ENCODE data around the gene TVP23C.
"Not testable (repeated sequence)": the region's sequence is repeated elsewhere in the genome, so short reads cannot be mapped to it uniquely, and the experiment has no call there.

TVP23C gene

DNA sequence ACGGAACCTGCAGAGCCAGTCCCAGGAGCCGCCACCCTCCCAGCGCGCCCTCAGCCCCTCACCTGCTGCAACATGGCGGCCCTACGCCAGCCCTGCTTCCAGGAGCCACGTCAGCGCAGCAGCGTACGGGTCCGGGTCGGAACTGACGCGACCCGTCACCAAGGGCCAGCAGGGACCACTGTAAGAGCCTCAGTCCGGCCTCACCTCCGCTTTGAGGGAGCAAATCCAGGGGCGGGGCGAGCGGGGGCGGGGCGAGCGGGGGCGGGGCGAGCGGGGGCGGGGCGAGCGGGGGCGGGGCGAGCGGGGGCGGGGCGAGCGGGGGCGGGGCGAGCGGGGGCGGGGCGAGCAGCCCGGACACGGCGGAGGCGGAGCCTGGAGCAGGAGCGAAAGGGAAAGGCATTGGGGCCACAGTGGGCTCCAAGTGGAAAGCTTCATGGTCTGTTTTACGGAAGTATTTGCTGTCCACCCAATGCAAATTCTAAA is at the start of gene TVP23C:
TVP23C (minus strand) TSS at position 109 of the 483 bp plus-strand sequence; CDS start at position 74, 35 bp downstream.
- DNase-seq, result peak; percentile 87

DNA sequence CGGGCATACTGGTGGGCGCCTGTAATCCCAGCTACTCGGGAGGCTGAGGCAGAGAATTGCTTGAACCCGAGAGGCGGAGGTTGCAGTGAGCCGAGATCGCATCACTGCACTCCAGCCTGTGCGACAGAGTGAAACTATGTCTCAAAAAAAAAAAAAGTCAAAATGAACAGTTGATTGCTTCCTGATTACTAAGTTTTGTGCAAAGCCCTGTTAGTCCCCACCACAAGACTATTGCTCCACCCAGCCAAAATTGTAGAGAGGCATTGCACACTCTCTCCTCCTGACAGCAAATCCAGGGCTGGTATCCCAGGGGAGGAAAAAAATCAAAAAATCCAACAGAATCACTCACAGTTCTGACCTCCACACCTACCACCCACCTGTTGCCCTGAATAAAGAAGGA is 29.7 kb upstream of the TVP23C start:
- not testable (repeated sequence) for DNase-seq

DNA sequence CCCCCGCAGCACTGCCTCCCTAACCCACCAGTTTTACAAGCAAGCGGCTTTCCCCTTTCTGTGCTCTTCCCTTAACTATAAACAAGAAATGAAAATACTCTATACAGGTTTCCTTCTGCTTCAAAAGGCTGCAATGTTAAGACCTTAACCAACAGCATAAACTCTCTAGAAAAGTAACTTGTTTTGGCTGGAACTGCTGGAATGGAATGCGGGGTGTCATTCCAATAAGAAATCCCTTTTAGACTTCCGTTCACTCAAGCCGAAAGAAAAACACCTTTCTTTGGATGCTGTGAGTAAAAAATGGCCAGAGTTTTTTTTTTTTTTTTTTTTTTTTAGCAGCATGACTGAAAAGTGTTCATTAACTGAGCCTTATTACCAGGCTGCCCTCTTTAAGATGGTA is 28.7 kb upstream of the TVP23C start:
- not testable (repeated sequence) for DNase-seq

DNA sequence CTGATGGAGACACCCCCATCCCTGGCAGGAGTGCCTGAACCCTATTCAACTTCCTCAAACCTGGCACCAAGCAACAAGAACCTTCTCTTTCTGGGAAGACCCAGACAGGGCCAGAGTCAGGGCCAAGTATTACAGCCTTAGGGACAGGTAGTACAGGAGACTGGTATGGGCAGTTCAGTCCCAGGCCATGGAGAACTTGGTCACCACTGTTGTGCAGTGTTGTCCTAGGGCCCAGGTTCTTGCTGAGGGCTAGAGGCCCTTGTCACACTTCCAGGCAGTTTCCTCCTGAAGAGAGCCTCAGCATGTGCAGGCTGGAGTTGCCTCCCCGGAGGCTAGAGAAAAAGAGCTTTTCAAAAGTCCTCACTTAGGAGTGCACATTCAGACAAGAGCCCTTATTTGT is 27.6 kb upstream of the TVP23C start:
- DNase-seq, result not testable (repeated sequence)

DNA sequence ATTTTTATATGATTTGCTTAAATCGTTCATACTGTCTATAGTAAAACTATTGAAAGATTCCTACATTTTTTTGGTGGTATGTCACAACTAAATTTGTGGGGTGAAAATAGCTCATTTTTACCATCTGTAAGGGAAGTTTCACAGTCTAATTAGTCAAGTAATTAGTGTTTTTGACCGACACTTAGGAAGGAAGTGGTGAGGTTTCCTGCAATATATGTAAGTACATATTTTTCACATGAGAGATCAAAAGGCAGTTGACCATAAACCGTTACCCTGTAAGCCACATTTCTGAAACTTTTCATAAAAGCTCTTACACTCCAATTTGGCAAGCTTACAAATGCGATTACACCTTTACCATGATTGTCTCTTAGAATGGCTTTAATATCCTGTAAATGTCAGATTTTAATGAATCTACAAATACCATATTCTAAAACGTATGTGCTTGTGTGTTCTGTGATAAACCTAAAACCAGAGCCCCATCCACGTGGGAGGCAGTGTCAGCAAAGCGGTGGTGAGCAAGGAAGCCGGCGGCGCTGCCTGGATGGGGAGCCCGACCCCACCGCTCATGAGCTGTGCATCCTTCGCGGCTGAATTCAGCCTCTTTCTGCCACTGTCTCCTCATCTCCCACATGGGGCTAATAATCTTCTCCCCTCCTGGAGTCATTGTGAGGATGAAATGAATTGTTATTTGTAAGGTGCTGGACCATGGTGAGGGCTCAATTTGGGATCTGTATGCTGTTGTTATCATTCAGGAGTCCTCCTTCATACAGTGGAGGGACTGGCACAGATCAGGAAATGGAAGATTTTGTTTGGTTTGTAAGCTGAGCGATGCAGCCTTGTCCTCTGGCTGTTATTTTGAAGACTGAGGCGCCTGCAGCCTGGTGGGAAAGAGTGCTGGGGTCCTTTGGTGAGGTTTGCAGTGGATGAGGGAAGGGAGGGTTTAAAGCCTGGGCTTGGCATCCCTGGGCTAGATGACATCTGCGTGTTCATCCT is 26.6 kb upstream of the TVP23C start:
- not testable (repeated sequence) for DNase-seq

DNA sequence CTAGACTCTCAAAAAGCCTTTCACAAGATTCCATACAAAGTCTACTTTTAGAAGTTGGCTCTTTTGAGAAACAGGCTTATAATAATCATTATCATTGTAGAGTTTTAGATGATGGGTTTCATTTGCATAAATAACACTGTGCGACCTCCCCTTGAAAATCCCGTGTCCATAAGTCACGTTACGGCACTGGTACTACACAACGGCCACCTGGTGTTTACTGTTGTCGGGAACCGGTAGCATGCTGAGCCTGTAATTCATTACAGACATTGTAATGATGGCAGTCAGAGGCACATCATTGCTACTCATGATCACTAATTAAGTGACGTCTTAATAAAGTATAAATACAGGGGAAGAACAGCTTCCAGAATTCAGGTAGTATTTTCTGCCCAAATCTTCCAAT is 24.7 kb upstream of the TVP23C start:
- peak; percentile 12 for DNase-seq

DNA sequence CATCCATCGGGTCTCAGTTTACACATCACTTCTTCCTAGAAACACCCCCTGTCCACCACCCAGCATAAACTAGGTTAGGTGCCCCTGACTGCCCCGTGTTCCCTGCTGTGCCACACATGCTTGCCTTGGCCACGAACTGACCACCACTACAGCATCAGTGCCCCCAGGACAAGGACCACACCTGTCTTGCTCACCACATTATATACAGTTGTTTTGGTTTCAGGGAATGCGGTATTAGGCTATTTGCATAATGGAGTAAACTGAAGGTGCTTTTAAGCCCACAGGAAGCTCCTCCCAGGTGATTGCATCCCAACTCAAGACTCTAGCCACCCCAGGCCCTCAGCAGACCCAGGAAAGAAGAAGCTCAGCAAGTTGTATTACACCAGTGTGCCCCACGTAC is 20.0 kb upstream of the TVP23C start:
- not testable (repeated sequence) for DNase-seq

DNA sequence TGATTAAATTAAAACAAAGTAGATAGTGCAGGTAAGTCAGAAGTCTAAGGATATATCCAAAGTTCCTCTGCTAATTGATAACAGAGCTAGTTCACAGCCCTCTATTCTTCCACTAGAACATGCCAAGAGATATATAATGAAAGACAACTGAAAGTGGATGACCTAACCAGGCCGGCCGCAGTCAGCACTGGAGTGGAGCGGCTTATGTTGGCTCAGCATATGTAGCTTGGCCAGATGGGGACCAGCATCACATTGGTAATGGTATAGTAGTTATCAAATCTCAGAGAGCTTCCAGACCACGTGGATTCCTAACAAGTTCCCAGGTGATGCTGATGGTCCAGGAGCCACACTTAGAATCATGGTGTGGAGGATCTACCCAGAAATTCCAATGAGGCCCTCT is 18.2 kb upstream of the TVP23C start:
- not testable (repeated sequence) for DNase-seq

DNA sequence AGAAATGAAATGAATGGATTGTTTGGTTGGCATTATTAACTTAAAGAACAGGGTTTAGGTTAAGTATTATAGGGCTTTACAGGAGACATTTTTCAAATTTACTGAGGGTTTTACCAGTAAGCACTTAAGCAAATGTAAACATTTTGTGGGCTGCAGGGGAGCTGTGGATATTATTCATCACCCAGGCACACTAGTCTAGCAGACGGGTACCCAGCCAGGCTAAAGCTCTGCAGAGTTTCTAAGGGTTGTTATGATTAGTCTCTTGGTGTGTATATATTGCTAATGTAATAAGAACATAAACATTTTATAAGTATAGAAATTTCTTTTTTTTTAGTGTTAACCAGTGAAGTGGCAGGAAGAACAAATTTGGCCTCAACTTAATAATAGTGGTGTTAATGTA is 13.6 kb upstream of the TVP23C start:
- DNase-seq, result not testable (repeated sequence)

DNA sequence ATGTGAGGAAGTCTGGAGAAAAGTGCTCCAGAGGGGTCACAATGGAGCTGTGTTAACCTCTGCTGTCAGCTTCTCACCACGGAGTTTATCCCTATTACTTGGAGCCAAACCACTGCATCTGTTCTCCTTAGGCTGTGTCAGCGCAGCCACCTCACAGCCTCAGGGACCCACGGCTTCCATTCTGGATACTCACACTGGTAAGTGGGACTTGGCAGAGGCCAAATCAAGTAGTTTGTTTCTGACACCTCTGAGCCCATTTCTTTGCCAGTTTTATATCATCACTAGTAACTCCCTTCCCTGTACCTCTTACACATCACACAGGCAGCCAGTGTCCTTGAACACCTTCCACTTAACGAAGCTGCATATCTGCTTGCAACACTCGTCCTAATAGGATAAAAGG is 11.4 kb upstream of the TVP23C start:
- DNase-seq, result not testable (repeated sequence)

DNA sequence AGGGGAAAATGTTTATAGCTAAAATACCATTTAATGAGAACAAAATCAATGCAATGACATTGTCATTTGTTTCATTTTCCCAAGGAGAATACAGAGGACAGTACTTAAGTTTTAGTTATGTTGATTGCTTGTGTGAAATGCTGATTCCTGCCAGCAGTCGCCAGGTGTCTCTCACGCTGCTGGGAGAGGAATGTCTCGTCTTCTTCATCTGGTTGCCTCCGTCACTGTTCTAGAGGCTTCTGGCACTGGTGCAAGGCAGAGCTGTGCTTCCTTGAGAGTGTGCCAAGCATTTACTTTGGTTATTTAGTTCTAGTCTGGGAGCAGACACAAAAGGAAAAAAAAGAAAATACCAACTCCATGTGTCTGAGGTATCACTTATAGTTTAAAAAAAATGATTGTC is 10.6 kb upstream of the TVP23C start:
- DNase-seq, result not testable (repeated sequence)

DNA sequence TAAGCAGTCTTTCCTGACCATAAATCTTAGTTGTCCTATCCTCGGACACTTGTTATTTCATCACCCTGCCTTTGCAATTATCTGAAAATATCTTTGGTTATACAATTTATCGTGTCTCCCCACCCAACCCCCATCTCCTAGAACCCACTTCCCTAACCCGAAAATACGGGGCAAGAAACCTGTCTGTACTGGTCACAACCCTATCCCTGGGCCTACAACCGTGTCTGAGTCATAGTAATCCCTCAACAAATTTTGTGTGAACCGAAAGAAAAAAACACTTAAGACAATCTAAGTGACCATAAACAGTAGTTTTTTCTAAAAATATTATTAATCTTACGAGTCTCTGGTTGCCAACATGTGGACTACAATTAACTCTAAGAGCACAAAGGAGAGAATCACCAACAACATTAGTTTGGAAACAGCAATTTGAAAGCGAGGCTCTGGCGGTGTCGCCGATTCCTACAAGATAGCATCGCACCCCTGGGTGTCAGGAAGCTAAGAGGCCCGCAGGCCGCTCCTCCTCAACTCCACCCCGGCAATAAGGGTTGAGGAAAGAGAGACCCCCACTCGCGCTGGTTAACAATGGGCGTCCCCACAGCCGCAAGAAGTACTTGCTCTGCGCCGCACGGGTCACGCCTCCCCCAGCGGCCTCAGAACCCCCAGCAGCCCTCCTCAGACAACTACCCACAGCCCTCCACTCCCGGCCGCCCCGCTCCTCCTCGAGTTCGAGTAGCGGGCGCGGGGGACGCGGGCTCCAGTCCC is 489 bp downstream of the TVP23C start:
- DNase-seq, result not testable (repeated sequence)

DNA sequence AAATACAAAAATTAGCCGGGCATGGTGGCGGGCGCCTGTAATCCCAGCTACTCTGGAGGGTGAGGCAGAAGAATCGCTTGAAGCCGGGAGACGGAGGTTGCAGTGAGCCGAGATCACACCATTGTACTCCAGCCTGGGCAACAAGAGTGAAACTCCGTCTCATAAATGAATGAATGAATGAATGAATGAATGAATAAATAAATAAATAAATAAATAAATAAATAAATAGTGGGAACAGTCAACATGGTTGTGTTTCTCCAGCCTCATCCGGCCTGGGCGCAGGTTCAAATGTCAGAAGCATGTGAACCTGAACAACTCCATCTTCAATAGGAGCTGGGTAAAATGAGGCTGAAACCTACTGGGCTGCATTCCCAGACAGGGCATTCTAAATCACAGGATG is 1.8 kb downstream of the TVP23C start:
- not testable (repeated sequence) for DNase-seq

DNA sequence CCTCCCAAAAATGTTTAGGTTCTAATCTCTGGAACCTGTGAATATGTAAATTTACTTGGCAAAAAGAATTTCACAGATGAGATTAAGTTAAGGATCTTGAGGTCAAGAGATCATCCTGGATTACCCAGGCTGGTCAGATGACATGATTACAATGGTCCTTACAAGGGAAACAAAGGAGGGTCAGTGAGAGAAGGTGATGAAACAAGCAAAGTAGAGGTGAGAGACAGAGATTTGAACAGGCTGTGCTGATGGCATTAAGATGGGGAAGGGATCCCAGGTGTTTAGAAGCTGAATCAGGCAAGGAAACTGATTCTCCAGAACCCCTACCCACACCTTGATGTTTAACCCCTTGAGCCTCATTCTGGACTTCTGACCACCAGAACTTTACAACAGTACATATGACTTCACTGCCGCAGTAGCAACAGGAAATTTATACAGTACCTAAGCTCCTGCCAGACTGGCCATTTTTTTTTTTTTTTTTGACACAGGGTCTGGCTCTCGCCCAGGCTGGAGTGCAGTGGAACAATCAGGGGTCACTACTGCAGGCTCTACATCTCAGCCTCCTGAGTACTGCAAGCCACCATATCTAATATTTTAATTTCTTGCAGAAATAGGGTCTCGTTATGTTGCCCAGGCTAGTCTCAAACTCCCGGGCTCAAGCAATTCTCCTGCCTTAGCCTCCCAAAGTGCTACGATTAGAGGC is 4.7 kb downstream of the TVP23C start:
- not testable (repeated sequence) for DNase-seq

DNA sequence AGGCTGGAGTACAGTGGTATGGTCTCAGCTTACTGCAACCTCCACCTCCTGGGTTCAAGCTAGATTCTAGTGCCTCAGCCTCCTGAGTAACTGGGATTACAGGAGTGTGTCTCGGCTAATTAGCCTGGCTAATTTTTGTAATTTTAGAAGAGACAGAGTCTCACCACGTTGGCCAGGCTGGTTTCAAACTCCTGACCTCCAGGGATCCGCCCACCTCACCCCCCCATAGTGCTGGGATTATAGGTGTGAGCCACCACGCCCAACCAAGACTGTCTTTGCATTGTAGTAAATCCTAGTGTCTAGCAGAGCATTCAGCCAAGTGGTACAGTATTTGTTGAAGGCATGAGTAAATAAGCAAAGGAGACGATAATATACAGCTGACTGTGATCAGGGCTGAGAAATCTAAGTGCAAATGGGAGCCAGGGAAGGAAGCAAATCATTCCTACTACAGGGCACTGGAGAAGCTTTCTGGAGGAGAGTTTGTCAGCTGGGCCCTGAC is 5.9 kb downstream of the TVP23C start:
- DNase-seq, result not testable (repeated sequence)

DNA sequence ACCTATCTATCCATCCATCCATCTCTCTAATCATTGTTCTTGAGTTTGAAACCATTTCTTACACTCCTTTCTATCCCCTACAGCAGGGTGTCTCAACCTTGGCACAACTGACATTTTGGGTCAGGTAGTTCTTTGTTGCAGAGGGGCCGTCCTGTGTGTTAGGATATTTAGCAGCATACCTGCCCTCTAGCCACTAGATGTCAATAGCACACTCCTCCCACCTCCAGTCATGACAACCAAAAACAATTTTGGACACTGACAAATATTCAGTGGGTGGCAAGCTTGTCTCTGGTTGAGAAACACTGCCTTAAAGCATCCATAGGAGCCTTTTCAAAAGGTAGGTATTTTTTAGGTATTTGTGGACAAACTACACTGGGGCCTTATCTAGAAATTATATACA is 10.4 kb downstream of the TVP23C start:
- DNase-seq, result not testable (repeated sequence)

DNA sequence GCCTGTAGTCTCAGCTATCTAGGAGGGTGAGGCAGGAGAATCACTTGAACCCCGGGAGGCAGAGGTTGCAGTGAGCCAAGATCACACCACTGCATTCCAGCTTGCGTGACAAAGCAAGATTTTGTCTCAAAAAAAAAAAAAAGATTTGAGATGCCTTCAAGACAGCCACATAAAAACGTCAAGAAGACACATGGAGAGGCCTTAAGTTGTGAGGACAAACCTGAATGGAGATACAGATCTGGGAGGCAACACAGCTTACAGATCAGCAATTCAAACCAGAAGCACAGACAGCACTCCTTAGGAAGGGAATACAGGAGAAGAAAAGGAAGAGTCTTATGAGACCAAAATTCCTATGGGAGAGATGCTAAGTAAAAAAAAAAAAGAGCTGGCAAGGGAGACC is 13.7 kb downstream of the TVP23C start:
- DNase-seq, result not testable (repeated sequence)

DNA sequence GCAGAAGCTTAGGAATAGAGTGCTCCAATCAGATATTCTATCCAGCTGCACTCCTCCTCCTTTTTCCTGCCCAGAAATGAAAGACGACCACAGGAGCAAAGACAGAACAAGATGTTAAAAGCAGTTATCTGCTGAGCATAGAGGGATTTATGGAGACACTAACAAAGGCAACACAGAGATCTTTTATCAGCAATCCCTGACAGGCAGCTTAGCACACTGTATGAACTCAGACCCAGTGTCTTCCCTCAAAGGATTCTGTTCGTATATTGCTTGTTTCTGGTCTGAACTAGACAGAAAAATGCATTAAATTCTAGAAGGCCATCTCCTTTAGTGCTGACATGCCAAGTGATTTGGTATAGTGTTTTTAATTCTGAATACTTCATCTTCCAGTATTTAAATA is 16.7 kb downstream of the TVP23C start:
- not testable (repeated sequence) for DNase-seq

DNA sequence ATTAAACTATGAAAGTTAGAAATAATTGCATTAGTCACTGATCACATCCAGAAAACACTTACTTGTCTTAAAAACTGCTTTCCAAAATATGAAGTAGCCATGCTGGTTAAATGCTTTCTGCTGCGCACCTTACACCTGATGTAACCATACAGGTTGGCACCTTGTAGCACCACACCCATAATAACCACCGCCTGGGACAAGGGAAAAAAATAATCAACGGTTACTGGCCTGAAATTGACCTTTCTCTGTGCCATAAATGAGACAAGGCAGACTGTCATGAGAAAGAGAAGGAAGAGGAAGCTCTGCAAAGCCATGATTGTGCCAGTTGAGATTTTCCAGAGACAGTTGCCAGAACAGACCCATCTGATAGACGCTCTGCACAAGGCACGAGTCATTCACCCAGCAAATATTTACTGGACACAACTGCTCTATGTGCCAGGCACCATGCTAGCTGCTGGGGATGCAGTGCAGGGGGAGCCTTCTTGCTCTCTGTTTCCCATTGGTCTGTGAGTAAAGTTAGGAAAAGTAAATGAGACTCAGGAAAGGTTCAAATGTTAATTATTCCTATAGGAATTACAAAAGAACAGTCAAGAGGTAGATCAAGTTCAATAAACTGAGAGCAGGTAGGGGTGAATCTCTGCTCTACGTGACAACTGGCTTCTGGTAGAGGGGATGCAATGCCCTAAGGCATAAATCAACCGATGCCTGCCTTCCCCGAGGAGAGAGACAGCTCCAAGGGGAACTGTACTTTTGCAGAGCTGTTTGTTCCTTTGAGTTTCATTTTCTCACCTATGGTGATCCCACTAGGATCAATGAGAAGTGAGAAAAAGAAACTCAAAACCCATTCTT is 22.7 kb downstream of the TVP23C start:
- not testable (repeated sequence) for DNase-seq

DNA sequence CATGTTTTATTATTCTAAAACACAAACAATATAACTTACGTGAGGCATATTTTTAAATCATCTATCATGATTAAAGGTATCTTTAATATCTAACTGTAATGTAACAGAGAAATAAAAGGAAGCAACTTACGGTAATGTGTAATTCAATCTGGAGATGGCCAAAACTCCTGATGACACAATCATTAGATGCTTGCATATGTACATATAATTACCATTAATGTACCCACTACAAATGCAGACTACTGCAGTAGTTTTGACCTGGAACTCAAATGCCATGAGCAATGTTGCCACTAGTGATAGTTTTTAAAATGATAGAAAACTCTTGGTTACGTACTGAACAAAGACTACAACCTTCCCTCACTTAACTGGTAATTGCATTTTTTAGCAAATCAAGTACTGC is 30.2 kb downstream of the TVP23C start:
- DNase-seq, result not testable (repeated sequence)

Measured in NCI-H82 (cell line).